Measurements from ENCODE around the gene ST7.

DNA sequence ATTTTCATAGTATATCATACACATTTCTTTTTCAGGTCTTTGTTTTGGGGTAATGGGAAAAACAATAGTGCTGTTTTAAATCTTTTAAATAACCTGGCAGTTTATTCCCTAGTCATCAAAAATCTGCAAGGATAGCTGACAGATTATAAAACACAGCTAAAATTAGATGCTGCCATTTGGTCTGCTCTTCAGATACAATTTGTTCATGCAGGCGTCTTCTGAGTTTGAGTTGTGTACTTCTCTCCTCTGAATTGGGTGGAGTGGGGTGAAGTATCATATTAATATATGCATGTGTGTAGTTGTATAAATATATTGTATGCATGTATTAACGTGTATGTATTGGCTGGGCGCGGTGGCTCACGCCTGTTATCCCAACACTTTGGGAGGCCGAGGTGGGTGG is 42.9 kb upstream of the ST7 start:
- TF ChIP-seq SUZ12 (IDR thresholded peaks at IDR 0.05; ENCODE audit: extremely low read depth, insufficient read depth, insufficient read length) (no peak), ZNF274 (IDR thresholded peaks at IDR 0.05; ENCODE audit: low read depth, low read length) (no peak), YY1 (IDR thresholded peaks at IDR 0.05; ENCODE audit: insufficient read depth, insufficient read length) (no peak)
